IPS-20b (cell line): ENCODE results near the gene UNC5B.

ENCODE experiments used
- H3K27ac ChIP-seq: one replicate; pipeline ENCODE4 v1.5.1; 2013; ENCODE audit warnings: low read length
- H3K27me3 ChIP-seq: 2 replicates; pipeline ENCODE4 v1.6.1; 2013; ENCODE audit warnings: mild to moderate bottlenecking, low read length, inconsistent platforms; ENCODE audit not compliant: insufficient read depth
- H3K36me3 ChIP-seq: 2 replicates; pipeline ENCODE4 v1.6.1; 2013; ENCODE audit warnings: low read depth, mild to moderate bottlenecking, inconsistent platforms, low read length, moderate library complexity; ENCODE audit not compliant: insufficient read depth
- H3K4me1 ChIP-seq: 2 replicates; pipeline ENCODE4 v1.6.1; 2013; ENCODE audit warnings: mild to moderate bottlenecking, control low read depth, inconsistent platforms, low read length, moderate library complexity; ENCODE audit not compliant: insufficient read depth
- H3K4me3 ChIP-seq: 2 replicates; pipeline ENCODE4 v1.5.1; 2013; ENCODE audit warnings: mild to moderate bottlenecking, low read length, inconsistent platforms
- H3K9ac ChIP-seq: 2 replicates; pipeline ENCODE4 v1.6.1; 2013; ENCODE audit warnings: low read depth, mild to moderate bottlenecking, inconsistent platforms, low read length, moderate library complexity
- H3K9me3 ChIP-seq: 2 replicates; pipeline ENCODE4 v1.6.1; 2013; ENCODE audit warnings: mild to moderate bottlenecking, low read depth, low read length, inconsistent platforms; ENCODE audit not compliant: insufficient read depth

Gene UNC5B

DNA sequence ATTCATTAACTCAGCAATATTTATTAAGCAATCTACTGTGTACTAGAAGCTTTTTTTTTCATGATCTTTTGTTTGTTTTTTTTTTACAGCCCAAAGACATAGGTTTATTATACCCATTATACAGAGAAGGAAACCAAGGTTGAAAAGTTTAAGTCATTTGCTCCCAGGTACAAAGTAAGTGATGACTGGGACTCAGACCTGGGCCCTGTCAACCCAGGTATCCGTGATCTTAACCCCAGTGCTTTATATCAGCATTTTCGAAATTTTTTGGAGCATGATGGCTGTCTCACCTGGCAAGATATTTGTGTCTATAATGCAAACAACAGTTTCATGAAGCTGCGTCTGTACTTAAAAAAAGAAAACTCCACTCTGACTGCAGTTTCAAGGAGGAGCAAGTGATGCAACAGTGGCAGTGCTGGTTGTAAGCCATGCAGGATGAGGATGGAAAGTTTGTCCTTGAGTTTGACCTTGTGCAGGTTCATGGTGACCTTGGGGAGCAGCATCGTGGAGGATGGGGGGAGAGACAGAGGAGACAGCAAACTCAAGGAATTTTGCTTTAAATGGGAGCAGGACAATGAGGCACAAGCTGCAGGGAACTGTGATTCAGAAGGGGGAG is 118.5 kb downstream of the UNC5B start:
- Histone ChIP-seq H3K27me3 (no peaks in the 10 kb centered on the region), H3K9me3 (no peaks in the 10 kb centered on the region), H3K4me1 (no peaks in the 10 kb centered on the region), H3K27ac (no peak overlapping the region), H3K9ac (no peak overlapping the region), H3K36me3 (peaks cover 24% of the 10 kb centered on the region; the same call in 1 of the 2 replicates), H3K4me3 (no peak overlapping the region)

DNA sequence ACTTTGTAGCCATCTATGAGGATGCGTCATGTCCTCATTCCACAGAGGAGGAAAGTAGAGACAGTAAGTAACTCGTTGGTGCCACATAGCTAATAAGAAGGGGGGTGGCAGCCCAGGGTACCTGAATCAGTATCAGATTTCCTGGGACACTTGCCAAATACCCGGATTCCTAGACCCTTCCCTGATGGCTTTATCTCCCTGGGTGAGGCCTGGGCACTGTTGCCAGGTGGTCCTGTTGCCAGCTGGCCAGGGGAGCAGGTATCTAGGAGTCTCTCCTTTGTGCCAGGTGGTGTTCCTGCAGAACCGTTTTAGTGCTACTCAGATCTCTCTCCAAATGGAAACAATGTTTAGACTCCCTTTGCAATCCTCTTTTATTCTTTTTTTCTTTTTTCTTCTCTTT is 119.4 kb downstream of the UNC5B start:
- Histone ChIP-seq H3K27me3 (no peaks in the 10 kb centered on the region), H3K4me3 (no peak overlapping the region), H3K9ac (no peak overlapping the region), H3K36me3 (peaks cover 24% of the 10 kb centered on the region; the same call in 1 of the 2 replicates), H3K27ac (no peak overlapping the region), H3K9me3 (no peaks in the 10 kb centered on the region), H3K4me1 (no peaks in the 10 kb centered on the region; the same call in 1 of the 2 replicates)

DNA sequence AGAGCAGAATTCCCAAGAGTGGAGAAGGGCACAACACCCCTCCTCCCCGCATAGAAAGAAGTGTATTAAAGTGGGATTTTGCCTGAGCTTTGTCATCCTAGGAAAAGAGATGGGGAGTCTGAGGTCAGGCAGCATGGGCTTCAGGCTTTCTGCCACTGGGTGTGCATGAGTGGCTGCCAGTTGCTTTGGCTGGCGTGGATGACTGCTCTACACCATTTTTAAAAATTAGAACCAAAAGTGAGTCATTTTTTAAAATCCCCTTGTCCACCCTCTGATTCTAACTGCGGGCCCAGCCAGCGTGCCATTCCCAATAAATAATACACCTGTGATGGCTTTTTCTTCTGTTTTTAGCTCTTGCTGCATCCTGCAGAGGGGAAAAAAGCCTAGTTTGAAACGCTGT is 120.1 kb downstream of the UNC5B start:
- no peak overlapping the region for H3K9ac ChIP-seq
- H3K27ac ChIP-seq = no peak overlapping the region

DNA sequence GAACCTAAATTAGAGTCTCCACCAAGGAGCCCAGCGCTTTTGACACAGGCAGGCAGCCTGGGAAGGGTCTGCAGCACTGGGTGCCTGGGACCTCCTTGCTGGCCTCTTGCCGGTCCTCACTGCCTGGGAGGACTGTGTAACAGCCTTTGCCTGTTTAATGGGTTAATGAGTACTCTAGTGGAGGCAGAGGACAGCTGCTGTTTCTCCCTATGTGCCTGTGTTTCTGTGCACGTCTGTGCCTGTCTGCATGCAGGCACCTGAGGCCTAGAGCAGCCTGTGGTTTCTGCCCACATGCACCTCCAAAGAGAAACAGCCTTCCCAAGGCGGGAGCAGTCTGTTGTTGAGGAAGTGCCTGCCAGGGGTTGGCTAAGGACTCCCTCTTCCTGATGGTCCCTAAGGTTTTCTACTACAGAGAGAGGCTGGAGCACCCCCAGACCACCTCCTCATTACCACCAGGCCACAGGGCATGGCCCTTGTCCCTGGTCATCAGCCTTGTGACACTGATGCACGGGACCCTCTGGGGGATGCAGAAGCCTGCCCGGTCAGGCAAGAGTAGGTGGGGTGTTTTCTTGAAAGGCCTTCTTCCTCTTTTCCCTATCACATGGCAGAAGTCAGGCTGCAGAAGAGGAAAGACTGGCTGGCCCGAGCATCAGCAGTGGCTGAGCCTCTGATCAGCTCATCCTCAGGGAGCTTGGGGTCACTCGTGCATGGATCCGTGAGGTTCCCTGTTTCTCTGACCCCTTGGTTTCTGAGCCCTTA is 120.9 kb downstream of the UNC5B start:
- no peaks in the 10 kb centered on the region for H3K27me3 ChIP-seq
- no peak overlapping the region for H3K4me3 ChIP-seq
- H3K36me3 ChIP-seq = peaks cover 22% of the 10 kb centered on the region; the same call in 1 of the 2 replicates
- no peak overlapping the region for H3K9ac ChIP-seq
- no peaks in the 10 kb centered on the region for H3K9me3 ChIP-seq
- no peak overlapping the region for H3K27ac ChIP-seq
- peaks cover 9% of the 10 kb centered on the region; the same call in 1 of the 2 replicates for H3K4me1 ChIP-seq

More for the DNA sequence above, 120.1 kb downstream of the UNC5B start:
- H3K4me3 ChIP-seq = no peak overlapping the region
- no peaks in the 10 kb centered on the region for H3K9me3 ChIP-seq
- H3K36me3 ChIP-seq = peaks cover 24% of the 10 kb centered on the region; the same call in 1 of the 2 replicates
- no peaks in the 10 kb centered on the region for H3K27me3 ChIP-seq
- H3K4me1 ChIP-seq = peaks cover 7% of the 10 kb centered on the region; the same call in 1 of the 2 replicates

DNA sequence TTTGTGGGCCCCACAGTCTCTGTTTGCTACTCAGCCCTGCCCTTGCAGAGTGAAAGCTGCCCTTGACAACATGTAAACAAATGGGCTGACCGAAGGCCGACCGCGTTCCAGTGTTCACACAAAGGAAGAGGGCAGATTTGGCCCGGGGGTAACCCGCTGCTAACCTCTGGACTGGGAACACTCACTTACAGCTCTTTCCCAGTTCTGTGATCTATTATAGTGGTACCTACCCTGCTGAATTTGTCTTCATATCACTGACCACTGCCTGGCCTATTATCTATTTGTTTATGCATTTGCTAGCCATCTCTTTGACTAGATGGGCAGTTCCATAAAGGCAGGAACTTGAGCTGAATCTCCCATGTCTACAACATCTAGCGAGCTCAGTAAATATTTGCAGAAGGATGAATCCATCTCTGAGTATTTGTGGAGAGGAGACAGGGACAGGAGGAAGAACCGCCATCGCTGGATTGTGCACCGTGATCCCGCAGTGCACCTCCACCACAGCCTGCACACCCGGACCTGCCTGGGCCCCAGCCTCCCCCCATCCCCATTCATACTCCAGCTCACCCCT is 121.9 kb downstream of the UNC5B start:
- Histone ChIP-seq H3K9ac (no peak overlapping the region), H3K27ac (no peak overlapping the region), H3K27me3 (no peaks in the 10 kb centered on the region), H3K36me3 (peaks cover 15% of the 10 kb centered on the region; the same call in 1 of the 2 replicates), H3K9me3 (no peaks in the 10 kb centered on the region), H3K4me1 (peaks cover 9% of the 10 kb centered on the region; the same call in 1 of the 2 replicates), H3K4me3 (no peak overlapping the region)

DNA sequence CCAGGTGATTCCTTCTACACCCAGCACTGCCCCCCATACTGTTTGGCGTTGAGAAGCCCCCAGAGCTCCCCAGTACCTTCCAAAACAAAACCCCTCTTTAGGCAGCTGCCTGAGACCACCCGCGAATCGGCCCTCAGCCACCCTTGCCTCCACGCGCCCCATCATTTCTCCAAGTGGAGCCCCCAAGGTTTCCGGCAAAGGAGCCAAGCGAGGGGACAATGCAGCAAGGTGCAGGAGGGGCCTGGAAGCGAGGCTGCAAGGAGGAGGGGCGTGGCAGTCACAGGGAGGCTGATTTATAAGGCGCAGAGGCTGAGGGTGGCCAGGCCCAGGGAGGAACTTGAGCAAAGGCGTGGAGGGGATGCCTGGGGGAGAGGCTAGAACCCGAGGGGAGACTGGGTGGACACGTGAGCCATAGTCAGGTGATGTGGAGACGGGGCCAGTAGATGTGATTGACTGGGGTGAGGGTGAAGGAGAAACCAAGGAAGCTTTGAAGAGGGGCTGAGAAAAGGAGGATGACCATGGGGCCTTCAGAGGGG is 122.9 kb downstream of the UNC5B start:
- Histone ChIP-seq H3K27ac (no peak overlapping the region), H3K36me3 (peaks cover 15% of the 10 kb centered on the region; the same call in 1 of the 2 replicates)

DNA sequence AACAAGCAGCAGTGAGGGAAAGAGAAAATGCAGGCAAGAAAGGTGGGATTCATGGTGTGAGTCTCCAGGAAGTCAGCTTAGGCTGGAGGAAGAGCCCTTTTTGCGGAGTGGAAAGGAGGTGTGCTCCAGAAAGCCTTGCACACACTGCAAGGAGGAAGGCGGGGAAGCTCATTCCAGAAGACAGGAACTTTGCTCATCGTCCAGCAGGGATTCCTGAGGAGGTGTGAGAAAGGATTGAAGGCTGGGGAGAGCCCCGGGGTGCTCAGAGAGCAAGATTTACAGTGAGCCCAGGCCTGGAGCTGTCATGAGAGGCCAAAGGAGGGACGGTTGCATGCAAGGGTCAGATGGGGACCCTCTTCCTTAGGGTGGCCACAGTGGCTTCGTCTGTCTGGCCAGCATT is 124.3 kb downstream of the UNC5B start:
- peaks cover 5% of the 10 kb centered on the region; the same call in 1 of the 2 replicates for H3K36me3 ChIP-seq
- H3K4me1 ChIP-seq = peaks cover 9% of the 10 kb centered on the region; the same call in 1 of the 2 replicates
- H3K4me3 ChIP-seq = no peak overlapping the region
- H3K9ac ChIP-seq = no peak overlapping the region
- no peak overlapping the region for H3K27ac ChIP-seq
- no peaks in the 10 kb centered on the region for H3K27me3 ChIP-seq
- no peaks in the 10 kb centered on the region for H3K9me3 ChIP-seq

More for the DNA sequence above, 122.9 kb downstream of the UNC5B start:
- Histone ChIP-seq H3K27me3 (no peaks in the 10 kb centered on the region), H3K9ac (no peak overlapping the region), H3K4me1 (peaks cover 9% of the 10 kb centered on the region; the same call in 1 of the 2 replicates), H3K4me3 (no peak overlapping the region), H3K9me3 (no peaks in the 10 kb centered on the region)

DNA sequence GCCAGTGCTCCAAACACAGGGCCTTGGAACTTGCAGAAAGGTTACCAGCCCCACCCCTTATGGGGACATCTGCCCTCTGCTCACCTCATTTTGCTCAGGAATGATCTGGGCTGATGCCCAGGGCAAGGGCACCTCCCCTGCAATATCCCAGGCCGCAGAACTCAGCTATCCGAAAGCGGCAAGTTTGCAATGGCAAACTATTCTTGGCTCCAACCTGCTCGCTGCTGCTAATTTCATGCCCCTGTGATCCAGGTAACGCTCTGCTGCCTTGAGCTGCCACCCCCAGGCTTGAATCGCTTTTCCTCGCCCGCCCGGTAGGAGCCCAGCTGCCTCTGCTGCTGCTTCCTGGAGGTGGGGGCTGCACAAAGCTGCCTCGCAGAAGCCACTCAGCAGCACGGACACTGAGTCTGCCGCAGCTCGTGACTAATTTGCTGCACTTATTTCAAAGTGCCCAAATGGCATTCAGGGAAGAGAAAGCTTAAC is 124.9 kb downstream of the UNC5B start:
- no peak overlapping the region for H3K27ac ChIP-seq
- peaks cover 9% of the 10 kb centered on the region; the same call in 1 of the 2 replicates for H3K4me1 ChIP-seq
- no peak overlapping the region; the same call in 1 of the 2 replicates for H3K9ac ChIP-seq
- no peaks in the 10 kb centered on the region for H3K9me3 ChIP-seq
- 0 out of 2 replicates have a peak, but pooled peaks cover 5% of the 10 kb centered on the region for H3K36me3 ChIP-seq
- no peaks in the 10 kb centered on the region for H3K27me3 ChIP-seq
- no peak overlapping the region for H3K4me3 ChIP-seq

DNA sequence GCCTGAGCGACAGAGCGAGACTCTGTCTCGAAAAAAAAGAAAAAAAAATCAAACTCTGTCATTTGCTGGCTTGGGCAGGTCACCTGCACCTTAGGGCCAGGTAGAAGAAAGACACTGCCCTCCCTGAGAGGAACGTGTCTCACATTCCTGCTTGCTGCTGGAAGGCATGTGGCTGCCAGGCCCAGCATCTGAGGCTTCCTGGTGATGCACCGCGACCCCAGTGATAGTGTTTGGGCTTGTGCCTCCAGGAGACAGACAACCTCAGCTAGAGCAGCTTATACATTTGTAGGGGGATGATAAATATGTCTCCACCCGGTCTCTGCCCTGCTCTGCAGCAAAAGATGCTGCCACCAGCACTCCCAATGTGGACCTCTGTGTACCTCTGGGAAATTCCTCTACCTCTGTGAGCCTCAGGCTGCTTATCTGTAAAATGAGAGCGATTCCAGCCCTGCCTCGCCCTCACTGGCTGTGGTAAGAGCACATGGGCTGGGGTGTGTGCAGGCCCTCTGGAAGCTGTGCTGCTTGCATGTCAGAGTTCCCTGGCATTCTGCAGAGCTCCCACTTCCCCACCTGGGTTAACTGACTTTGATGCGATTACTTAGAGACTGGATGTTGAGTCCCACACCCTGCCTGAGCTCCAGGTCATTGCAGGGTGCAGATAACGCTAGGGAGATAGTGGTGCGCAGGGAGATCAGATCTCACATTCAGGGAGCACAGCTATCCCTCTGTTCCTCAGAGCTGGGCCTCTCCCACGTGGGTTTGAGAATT is 126.5 kb downstream of the UNC5B start:
- Histone ChIP-seq H3K9ac (no peak overlapping the region), H3K4me1 (peaks cover 21% of the 10 kb centered on the region; the same call in 1 of the 2 replicates), H3K36me3 (0 out of 2 replicates have a peak, but pooled peaks cover 5% of the 10 kb centered on the region), H3K9me3 (no peaks in the 10 kb centered on the region), H3K4me3 (no peak overlapping the region), H3K27me3 (no peaks in the 10 kb centered on the region), H3K27ac (no peak overlapping the region)

DNA sequence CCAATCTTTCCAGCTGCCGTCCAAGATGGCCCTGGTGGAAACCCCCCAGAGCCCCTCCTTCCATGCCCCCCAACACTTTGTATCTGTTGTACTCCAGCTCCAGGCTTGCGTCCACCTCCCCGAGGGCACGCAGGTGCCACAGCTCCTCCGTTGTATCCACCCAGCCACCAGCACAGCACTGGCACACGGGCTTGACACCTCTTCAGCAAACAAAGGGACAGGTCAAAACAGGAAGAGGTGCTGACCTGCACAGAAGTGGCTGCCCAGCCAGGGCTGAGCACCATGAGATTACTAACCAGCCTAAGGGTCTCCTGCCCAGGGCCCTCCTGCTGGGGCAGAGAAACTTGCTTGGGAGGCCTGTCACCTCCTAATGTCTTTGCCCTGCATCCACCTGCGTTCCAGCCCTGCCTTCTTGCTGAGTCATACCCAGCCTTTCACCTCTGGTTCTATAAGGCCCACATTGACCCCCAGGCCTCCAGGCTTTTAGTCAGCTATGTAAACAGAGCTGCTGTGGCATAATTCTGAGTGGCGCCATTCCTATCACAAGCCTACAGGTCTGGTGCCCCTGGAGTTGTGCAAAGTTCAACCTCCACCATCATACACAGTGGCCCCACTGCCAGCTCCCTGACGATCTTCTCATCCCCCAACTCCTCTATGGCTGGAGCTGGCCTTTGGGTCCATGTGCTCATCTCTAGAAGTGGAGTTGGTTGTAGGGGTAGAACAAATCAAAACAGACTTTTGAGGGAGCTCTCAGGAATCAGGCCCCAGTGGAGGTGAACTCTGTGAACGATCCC is 127.6 kb downstream of the UNC5B start:
- H3K9ac ChIP-seq = no peak overlapping the region
- H3K4me1 ChIP-seq = peaks cover 29% of the 10 kb centered on the region; the same call in 1 of the 2 replicates
- H3K27me3 ChIP-seq = no peaks in the 10 kb centered on the region
- H3K27ac ChIP-seq = no peak overlapping the region
- H3K9me3 ChIP-seq = no peaks in the 10 kb centered on the region
- no peak overlapping the region for H3K4me3 ChIP-seq
- no peaks in the 10 kb centered on the region for H3K36me3 ChIP-seq
